Fibroblast of the conjunctiva (primary cell): ENCODE data around the gene DYTN.

ENCODE experiments used
- DNase-seq: peaks from one replicate; pipeline ENCODE4 v3.0.0-alpha.2; 2010; ENCODE audit warnings: low read depth

DYTN gene

GRCh38 chr2:206698811-206699210 is 19.4 kb downstream of the DYTN start:
- no peak for DNase-seq

DNA sequence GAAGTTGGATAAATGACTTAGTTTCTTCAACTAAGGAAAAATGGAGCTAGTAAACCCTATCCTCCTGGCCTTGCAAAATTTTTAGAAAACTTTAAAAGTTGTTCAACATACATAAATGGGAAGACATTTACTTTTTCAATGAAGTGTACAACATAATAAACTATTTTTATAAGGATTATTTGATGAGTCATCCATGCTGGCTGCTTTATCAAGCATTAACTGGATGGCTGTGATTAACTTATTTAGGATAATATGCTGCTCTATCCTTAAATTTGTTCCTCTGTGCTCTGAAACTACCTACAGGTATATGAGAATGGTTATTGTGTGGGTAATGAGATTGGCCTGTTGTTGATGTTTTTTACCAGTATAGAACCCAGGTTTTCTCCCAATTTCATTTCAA is 21.3 kb downstream of the DYTN start:
- no peak for DNase-seq

DNA sequence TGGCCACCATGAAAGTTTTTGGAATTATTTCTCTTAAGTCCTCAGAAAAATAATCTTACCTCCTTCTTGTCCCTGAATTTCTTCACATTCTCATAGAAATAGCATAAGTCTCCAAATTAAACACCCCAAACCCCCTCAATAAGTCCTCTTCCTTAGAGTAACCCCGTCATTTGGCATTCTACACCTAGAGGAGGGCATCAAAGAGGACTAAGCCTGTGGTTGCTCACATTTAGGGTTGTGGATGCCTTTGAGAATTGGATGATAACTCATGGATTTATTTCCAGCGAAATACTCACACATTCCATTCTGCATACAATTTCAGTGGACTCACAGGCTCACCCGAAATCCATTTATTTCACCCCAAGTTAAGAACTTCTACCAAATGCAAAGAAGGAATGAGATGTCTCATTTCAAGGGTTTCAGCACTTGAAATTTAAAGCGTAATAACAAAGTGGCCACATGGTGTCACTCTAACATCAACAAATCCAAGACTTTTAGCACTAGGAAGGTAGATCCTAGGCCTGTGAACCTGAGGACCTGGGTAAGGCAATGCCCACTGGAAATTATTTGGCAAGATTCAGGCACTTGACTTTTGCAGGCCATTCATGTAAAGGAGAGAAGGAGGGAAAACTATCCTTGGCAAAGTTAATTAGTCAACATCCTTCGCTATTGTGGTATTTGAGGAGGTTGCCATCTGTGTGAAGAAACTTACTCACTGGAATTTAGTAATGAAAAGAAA is 24.6 kb downstream of the DYTN start:
- DNase-seq: peak; percentile 48

DNA sequence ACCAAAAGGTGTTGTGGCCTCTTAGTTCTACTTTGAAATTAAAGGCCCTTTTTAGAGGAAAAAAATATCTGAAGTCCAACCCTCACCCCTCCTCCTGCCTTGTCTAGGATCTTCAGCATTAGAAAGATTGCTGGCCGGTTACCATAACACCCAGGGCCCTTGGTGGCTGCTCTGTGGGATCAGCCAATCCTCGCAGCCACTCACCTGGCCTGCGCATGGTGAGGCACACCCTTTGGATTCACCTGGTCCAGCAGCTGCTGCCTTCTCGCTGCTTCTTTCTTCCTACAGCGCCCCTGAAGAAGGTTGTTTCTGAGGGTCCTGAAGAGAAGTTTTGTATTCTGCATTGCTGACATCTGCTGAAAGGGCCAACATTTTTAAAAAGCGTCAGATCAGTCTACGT is 25.2 kb downstream of the DYTN start:
- no peak for DNase-seq

- no peak for DNase-seq
Observed at GRCh38 chr2:206688990-206689389, 29.2 kb downstream of the DYTN start.

- DNase-seq: no peak
Observed at GRCh38 chr2:206688453-206688852, 29.7 kb downstream of the DYTN start.

DNA sequence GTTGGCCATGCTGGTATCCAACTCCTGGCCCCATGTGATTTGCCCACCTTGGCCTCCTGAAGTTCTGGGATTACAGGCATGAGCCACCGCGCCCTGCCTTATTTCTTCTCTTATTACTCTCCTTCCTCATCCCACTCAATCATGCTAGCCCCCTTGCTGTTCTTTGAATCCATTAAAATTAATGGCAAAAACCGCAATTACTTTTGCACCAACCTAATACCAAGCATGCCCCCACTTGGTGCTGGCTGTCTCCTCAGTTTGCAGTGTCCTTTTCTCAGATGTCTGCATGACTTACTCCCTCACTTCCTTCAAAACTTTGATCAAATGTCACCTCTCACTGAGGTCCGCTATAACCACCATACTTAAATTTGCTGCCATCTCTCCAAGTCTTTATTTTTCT is 34.6 kb downstream of the DYTN start:
- no peak for DNase-seq

DNA sequence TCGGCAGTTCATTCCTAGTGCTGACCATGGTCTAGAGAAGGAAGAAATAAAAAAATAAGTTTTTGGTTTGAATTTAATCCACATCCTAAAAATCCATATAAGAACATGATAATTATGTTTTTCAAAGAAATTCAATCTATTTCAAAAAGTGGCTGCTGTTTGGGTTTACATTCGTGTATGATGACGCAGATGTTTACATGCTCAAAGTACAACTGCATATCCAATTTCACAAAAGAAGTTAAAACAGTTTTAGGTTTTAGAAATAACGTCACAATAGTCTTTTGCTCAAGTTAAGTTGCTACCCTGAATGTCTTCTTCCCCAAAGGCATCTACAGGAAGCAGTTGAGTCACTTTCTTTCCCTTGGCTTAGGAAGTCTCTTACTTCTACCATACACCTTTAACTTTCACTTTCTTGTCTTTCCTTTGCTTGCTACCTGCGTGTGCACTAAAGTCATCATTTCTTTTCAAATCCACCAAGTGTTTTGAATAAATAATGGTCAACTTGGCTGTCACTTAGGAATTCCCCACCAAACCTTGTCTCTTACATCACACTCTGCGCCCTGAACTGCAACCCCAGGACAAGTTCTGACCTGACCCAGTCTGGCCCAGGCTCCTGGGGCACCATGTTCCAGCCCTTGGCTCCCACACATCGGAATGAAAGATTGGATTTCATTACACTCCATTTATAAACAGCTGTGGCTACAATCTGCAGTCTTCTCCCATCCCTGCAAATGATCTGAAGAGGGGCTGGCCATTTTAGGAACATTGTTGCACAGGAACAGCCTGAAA is 47.5 kb downstream of the DYTN start:
- DNase-seq: no peak

DNA sequence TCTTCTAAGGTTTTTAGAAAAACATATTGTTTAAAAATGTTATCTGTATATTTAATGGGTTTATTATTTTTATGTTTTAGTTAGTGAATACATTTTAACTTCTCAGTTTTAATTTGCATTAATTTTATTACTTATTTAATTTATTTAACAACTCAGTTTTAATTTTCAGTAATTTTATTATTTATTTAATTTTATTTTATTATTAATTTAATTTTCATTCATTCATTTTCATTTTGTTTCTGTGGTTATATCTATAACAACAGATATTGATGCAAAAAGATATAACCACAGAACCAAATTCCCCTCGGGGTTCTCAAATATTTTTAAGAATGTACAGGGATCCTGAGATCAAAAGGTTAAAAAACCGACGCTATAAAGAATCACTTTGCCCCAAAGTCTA is 52.9 kb downstream of the DYTN start:
- DNase-seq: no peak

DNA sequence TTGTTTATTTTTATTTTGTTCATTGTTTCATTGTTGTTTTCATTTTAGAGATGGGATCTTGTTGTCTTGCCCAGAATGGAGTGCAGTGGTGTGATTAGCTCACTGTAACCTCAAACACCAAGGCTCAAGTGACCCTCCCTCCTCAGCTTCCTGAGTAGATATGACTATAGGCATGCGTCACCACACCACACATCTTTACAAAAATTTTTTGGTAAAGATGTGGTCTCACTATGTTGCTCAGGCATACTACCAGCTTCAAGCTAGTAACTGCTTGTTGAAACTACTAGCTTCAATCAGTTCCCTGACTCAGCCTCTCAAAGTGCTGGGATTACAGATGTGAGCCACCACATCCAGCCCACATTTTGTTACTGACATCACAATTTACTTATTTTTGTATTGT is 61.1 kb downstream of the DYTN start:
- no peak for DNase-seq

- peak; percentile 12 for DNase-seq
Observed at GRCh38 chr2:206647985-206648384, 70.2 kb downstream of the DYTN start.

DNA sequence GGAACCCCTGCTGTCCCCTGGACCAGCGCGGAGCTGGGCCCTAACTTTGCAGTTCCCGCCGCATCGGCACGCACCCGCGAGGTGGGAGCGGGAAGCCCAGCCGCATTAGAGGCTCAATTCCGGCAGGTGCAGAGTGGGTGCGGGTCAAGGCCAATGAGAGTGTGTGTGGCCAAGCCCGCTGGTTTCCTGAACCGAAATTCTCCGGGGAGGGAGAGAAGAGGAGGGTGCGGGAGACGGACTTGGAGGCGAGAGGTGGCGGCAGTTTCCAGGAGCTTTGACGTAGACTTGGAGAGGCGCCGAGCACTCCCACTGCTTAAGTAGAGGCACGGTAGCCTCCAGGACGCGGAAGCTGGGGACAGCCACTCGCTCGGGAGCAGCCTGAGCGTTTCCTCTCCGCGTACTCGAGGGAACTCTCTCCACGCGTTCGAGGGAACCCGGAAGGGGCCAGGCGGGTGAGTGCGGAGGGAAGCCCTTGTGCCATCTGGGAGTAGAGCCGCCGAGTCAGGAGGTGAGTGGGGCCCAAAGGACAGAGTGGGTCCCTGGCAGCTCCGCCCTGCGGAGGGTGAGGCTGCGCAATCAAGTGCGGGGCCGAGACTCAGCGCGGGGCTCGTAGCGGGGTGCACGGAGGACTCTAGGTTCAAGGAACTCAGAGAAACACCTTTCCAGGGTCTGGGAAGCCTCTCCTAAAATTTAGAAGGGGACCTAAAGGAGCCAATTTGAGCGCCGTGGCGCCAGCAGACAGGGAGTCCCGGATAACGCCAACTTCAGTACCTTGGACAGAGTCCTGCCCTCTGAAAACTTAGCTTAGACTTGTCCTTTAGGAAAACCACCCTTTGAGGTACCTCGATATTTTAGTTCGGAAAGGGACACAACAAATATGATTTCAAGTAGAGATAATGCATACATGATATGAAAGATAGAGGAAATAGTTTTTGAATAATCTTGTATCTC is 75.8 kb downstream of the DYTN start, which contains the start of gene FAM237A:
FAM237A (plus strand) TSS at position 413 of the 951 bp plus-strand sequence. CDS start 1,750 bp downstream, outside the sequence.
- peak; percentile 23 for DNase-seq

DNA sequence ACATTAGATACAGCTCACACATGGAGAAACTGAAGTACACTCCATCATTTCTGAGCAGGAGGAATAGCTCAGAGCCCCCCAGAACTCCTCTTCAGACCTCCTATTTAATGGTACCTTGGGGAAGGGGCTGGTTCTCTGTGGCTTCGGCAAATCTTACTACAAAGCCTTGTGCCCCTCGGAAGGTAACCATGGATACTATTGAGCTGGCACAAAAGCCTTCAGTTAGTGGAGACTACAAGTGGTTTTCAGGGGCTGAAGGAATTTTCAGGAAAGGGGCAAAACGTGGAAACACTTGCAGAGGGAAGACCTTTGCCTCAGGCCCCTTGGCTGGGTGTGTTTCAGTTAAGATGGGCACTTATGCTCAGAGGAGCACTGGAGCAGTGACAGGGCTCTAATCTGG is 77.0 kb downstream of the DYTN start:
- DNase-seq: no peak

DNA sequence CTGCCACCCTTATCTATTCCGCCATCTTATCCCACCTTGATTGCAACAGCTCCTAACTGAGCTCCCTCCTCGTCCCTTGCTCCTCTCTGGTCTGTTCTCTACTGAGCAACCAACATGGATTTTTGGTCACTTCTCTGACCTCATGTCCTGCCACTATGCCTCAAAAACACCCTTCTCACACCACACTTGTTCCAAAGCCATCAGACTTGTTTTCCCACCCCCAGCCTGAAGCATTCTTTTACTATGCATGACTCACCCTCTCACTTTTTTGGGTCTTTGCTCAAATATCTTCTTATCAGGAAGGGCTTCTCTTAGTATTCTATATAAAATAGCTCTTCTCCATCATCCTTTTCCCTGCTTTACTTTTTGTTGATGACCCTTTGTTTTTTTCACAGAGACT is 78.6 kb downstream of the DYTN start:
- no peak for DNase-seq

GRCh38 chr2:206635015-206635414 is 83.2 kb downstream of the DYTN start:
- DNase-seq: no peak

DNA sequence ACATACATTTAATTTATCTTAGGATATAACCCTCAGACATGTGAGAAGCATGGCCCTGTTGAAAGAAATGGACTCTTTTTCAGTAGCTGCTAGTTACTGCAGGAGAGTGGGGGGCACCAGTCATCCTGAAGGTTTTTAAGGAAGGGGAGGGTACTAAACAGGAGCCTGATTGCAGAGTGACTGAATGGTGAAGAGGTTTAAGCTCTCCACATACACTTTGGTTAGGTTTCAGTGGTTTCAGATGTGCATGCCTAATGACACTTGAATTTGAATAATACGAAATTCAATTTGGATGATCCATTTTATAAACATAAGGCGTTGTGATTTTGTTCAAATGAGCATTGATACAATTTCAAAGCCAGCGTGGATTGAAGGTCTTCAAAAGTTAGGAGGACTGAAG is 86.9 kb downstream of the DYTN start:
- DNase-seq: no peak

DNA sequence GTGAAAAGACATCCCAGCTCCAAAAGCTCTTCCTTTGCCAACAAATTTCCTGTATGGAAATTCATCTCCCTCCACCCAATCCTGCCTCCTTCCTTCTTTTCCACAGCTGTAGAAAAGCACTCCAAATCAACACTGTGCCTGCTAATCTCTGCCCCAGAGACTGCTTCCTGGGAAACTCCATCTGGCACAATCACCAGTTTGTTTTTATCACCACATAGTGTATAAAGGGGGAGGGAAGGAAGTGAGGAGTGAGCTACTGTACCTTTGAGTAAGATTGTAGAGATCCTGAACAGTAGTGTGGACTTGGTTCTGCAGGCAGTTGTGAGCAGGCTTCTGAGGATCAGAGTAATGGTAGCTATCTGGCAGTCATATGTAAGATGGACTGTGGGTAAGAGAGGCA is 90.6 kb downstream of the DYTN start:
- DNase-seq: no peak

DNA sequence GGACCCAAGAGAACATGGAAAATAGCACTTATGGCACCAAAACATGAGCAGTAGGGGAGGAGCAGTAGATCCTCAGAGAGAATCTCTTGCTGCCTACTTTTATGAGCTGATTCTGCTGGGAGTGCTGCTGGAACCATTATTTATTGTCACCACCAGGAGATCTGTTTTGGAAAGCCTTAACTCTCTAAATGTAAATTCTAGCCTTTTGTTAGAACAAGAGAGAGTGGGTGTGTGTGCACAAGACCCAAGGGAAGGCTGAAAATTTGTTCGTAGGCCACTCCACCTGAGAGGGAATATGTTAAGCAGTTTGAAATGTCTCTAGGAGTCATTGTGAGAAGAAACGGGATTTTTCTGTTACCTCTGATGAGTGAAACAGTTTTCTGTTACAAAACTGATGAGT is 92.1 kb downstream of the DYTN start:
- no peak for DNase-seq

DNA sequence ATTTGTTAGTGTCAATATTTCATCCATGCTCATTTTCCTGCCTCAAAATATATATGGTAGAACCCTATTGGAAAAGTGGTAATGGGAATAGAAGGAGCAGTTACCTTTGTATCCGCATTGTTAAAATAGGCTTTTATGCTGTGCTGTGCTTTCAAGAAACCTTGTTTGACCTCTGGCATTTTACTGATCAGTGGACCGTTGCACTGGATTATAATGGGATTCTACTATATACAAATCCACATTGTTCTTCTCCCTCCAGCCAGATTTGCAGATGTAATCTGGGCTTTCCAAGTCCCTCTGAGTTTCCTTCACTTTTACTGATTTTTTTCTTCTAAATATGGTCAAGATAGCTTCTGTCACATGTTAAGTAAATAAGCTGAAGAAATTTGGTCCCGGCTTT is 99.2 kb downstream of the DYTN start:
- no peak for DNase-seq

GRCh38 chr2:206616151-206616550 is 102.0 kb downstream of the DYTN start:
- no peak for DNase-seq

GRCh38 chr2:206615417-206616089 is 102.6 kb downstream of the DYTN start:
- DNase-seq: no peak

DNA sequence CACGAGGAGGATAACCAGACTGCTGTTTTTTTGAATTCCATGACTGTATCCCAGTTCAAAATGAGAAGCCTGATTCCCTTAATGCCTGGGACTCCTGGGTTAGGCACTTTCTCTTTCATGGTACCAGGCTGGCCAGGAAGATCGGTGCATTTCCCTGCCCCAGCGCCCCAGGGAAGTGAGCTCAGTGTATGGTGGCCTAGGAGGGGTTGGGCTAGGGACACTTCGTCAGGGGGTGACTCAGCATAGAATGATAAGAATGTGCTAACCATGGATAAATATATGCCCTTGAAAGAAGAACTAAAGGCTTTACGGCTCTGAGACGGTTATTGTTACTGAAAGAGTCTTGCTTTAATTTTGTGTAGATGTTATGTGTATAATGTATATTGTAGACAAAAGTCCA is 103.4 kb downstream of the DYTN start:
- DNase-seq: no peak
